HG02623 (cell line): Measurements from ENCODE around the gene CREBBP.
"Not testable (repeated sequence)": the region's sequence is repeated elsewhere in the genome, so short reads cannot be mapped to it uniquely, and the experiment has no call there.

Source experiments
- ATAC-seq: cut with Tn5 transposase; IDR thresholded peaks from one replicate; pipeline ENCODE4 v1.9.1; 2021; ENCODE audit warnings: moderate library complexity; ENCODE audit not compliant: unreplicated experiment

CREBBP gene

DNA sequence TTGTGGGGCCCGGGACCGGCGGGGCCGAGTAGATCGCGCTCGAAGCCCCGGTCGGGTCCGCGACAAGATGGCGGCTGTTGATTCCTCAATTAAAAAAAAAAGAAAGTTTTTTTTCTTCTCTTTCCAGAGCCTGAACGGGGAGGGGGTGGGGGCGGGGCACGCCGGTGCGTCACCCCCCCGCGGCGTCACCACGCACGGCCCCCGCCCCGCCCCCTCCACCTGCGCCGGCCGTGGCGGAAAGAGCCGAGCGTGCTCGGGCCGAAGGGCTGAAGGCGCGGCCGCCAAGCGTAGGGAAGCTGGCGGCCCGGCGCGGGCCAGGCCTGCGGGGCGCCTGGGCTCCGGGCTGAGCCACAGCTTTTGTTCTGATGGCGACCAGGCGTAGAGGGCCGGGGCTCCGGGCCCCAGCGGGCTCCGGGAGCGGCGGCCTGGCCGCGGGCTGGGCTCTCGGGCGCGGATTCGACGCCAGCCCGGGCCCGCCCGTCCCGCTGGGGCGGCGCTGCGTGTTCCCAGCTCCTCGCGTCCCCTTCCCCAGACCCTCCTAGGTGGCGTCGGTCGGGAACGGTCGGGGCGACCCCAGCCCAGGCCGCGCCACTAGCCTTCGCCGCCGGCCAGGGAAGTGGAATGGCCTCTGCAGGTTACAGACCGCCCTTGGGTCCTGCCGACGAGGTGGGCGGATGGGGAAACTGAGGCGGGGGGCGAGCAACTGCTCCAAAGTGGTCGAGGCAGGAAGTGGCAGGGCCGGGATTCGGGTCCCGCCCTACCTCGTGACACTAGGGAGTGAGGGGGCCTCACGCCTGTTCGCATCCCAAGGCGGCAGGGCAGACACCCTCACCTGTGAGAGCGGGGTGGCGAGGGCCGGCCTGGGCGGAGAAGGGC, at the start of gene CREBBP:
Gene CREBBP (minus strand): TSS at position 91 of the 876 bp plus-strand sequence. CDS start 797 bp downstream, outside the sequence.
- ATAC-seq, result peak; percentile 61

DNA sequence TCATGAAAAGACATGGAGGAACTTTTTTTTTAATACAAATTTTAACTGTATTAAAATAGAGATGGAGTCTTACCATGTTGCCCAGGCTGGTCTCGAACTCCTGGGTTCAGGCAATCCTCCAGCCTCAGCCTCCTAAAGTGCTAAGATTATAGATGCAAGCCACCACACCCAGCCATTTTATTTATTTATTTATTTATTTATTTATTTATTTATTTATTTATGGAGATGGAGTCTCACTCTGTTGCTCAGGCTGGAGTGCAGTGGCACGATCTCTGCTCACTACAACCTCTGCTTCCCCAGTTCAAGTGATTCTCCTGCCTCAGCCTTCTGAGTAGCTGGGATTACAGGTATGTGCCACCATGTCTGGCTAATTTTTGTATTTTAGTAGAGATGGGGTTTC, 46.6 kb upstream of the CREBBP start:
- not testable (repeated sequence) for ATAC-seq

DNA sequence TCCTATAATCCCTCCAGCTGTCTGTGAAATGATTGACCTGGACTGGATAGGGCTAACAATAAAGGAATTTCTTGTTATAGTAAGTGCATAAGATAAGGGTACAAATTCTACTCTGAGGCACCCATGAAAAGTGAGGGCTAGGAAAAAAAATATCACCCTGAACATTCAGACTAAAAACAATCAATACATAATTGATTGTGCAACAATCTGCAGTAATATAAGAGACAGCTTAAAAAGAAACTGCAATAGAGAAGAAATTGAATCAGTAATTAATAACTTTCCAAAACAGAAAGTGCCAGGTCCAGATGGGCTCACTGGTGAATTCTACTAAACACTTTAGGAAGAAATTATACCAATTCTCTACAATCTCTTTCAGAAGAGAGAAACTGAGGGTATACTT, 44.2 kb upstream of the CREBBP start:
- no peak for ATAC-seq

DNA sequence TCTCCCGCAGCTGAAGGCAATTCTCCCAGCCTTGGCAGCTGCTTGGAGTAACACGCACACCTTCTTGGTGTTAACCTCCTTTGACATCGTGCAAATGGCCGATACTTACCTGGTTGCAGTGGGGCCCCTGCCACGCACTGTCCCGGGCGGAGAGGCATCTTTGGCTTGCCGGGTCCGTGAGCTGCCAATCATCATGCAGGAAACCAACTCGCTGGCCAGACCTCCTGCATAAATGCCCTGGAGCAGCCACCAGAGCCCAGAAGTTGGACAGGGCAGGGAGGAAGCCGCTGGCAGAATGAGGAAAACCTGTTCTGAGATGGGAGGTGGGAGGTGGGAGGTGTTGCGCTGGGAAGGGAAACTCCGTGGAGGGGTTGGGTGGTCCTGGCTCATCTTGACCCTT, 41.7 kb upstream of the CREBBP start:
- ATAC-seq, result no peak

DNA sequence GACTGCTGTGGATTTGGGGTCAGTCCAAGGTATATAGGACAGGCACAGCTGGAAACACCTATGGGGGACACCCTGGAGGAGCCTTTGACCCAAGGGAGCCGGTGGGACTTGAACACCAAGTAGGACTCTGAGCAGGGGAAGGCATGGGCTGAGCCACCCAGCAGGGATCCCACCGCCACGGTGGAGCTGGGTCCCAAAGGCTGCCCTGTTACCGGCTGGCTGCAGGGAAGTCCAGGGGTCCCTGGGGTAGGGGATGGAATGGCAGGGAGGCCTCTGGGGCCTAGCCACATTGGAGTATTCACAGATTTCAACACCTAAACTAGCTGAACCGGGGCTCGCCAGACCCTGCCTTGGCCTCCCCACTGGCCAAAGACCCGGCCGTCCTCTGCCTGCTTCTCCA, 39.7 kb upstream of the CREBBP start:
- no peak for ATAC-seq

DNA sequence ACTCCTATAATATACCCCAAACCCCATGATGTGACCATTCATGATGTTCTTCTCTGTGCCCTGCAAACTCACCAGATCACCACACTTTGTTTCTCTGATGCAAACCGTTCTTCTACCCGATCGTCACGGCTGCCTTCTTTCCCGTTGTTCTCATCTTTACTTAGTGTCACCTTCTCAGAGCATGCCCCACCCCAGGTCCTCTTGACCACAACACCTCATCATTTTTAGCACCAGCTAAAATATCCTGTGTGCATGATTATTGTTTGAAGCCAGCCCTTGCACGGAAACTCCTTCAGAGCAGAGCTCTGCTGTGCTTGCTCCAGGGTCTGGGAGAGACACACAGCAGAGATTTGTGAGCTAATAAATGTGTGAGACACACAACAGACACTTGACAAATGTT, 38.9 kb upstream of the CREBBP start:
- no peak for ATAC-seq

DNA sequence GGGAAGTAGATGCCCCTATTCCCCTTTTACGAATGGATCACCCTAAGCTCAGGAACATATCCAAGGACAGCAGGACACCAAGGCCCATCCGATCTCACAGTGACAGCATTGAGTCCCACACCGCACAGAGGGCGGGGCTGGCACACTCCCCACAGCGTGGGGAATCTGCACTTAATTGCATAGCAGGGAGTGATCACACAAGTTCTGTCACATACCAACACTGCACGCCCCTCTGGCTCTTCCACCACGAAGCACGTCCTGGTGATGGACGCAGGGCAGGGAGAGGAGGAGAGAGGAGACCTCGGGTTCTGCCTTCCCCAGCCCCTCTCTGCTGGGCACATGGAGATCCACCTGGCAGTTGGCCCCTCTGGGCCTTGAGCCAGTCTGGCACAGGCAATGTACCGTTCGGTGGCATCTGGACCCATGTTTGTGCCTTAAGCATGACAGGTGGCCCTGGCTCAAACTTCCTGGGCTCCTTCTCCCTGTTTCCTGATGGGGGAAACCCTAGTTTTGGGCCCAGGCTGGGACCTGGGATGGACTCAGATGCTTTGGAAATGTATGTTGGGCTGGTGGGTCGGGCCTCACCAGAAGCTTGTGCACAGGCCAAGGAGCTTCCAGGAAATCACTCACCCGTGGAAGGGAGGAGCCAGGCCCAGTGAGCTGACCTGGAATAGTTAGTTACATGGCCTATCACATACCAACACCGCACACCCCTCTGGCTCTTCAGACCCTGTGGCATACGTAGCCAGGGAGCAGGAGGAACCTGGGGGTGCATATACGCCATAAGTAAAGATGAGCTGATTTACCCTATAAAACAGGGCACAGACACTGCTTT, 35.1 kb upstream of the CREBBP start:
- no peak for ATAC-seq

DNA sequence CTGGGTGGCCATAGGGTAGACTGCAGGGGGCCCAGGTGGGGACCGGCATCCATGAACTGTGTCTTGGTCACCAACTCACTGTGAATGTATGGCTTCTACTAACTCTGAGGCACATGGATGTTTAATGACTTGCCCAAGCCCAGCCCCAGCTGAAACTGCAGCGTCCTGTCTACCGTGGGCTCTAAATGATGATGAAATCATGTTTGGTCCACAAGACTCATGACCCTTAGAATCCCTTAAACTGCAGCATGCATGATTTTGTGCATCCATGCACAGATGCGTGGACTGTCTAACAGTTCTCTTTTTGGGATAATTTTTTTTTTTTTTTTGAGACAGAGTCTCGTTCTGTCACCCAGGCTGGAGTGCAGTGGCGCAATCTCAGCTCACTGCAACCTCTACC, 32.4 kb upstream of the CREBBP start:
- ATAC-seq, result no peak

DNA sequence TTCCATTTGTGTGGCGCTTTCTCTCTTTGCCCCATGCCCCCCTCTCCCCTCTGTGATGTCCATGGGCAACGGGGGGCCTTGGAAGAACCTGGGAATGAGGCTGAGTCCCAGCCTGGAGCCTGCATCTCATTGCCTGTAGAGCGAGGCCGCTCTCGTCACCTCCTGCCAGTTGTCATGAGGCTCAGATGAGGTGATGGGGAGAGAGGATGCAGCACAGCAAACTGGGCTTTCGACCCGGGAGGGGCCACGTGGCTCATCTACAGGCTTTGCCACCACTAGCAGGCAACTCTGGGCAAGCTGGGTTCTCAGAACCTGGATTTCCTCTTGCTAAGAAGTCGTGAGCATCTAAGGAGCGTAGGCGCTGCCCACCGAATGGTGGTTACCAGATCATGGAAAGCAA, 31.9 kb upstream of the CREBBP start:
- no peak for ATAC-seq

DNA sequence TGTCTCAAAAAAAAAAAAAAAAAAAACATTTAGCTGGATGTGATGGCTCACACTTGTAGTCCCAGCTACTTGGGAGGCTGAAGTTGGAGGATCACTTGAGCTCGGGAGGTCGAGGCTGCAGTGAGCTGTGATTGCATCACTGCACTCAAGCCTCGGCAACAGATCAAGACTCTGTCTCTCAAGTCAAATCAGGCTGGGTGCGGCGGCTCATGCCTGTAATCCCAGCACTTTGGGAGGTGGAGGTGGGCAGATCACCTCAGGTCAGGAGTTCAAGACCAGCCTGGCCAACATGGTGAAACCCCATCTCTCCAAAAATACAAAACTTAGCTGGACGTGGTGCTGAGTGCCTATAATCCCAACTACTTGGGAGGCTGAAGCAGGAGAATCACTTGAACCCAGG, 31.2 kb upstream of the CREBBP start:
- not testable (repeated sequence) for ATAC-seq

DNA sequence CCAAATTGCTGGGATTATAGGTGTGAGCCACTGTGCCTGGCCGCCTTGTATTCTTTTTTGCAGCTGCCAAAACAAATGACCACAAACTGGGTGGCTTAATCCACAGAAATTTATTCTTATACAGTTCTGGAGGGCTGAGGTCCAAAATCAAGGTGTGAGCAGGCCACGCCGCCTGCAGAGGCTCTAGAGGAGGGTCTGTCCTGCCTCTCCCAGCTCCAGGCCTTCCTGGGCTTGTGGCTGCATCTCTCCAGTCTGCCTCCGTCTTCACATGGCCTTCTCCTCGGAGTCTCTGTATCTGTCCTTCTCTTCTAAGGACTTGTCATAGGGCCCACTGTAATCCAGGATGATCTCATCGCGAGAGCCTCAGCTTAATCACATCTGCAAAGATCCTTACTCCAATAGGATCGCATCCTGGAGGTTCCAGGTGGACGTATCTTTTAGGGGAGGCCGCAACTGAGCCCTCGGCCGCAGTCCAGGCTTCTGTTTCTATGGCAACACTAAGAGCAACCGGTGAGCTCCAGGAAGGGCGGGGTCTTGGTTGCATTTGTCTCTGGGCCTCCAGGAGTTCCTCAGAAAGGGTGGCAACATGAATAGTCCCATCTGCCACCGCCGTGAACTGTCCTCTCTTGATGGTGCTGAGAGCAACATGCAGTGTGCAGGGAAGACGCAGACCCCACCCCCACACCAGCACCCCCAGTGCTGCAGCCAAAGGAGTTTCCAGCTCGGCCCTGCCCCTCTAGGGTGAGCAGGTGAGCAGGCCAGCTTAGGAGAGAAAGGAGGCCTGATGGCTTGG, 29.5 kb upstream of the CREBBP start:
- no peak for ATAC-seq

DNA sequence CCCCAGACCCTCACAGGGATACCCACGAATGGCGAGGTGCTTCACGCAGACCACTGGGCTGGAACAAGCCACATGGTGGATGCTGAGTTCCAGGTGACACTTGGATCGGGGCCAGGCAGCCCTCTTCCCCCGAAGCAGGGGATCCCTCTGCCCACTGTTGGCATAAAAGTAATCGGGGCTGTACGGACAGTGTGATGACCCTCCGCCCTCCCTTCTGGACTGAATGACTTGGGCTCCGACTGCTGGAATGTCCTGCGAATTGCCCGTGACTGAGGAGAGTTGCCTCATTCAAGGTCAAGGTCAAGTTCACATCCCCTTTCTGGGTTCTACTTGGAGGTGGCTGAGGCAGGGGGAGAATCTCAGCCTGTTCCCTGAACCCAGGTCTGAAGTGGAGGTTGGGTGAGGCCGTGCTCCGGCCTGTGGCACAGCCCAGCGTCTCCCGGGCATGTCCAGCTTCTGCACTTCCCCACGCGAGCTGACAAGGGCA, 28.5 kb upstream of the CREBBP start:
- no peak for ATAC-seq

DNA sequence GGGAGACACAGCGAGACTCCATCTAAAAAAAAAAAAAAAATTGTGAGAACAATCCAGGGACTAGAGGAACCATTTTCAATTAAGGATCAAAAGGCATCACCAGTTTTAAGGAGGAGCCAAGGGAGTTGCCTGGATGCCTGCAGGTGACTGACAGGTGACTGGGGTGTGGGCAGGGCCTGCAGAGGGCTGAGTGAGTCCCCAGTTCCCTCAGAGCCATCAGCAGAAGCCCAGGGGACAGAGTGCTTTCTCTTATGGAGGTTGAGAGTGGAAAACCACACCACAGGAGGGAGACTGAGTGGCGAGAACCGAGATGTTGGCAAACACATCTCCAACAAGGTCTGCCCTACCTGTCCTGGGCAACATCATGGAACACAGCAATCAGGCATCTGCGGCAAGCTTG, 27.1 kb upstream of the CREBBP start:
- no peak for ATAC-seq

DNA sequence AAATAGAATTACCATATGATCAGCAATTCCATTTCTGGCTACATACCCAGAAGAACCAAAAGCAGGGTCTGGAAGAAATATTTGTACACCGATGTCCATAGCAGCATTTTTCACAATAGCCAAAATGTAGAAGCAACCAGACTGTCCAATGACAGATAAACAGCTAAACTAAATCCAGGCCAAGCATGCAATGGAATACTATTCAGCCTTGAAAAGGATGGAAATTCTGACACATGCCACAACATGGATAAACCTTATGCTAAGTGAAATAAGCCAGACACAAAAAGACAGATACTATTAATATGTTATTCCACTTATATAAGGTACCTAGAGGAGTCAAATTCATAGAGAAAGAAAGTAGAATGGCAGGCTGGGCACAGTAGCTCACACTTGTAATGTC, 25.9 kb upstream of the CREBBP start:
- ATAC-seq, result no peak

DNA sequence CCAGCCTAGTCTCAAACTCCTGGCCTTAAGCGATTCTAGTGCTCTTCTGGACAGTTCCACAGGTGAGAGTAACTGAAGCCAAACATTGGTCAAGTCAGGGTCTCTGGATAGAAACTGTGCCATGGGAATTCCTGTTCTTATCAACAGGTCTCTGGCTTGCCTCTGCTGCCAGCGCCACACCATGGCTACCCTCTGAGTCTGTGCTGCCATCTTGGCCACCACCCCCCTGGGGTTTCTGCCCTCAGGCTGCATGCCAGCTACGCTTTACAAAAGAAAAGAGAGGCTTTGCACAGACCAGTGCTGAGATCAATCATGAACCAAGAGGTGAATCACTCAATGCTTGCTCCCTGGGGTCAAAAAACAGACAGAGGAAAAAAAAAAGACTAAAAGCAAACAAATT, 24.4 kb upstream of the CREBBP start:
- no peak for ATAC-seq

DNA sequence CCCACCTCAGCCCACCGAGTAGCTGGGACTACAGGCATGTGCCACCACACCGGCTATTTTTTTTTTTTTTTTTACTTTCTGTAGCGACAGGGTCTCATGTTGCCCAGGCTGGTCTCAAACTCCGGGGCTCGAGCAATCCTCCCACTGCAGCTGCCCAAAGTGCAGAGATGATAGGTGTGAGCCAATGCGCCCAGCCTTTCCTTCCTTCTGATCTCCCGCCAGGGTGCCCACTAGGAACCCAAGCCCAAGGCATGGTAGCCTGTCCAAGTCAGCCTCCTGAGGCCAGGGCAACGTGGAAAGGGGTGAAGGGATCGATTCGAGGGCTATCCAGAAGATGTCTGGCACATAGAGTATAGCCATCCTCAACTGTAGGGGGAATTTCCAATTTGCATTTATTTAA, 9.6 kb upstream of the CREBBP start:
- no peak for ATAC-seq

DNA sequence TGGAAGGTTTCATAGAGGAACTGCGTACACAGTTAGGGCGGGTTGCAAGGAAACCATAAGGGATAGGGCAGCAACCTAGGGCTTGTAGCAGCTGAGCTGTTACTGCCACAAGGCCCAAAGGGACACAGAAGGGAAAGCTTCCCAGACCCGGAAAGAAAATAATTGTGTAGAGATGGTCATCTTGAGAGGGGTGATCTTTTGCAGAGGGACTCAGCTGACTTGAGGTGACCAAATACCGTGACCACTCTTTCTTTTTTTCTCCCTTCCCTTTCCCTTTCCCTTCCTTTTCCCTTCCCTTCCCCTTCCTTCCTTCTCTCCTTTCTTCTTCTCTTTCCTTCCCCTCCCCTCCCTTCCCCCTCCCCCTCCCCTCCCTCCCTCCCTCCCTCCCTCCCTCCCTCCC, 8.5 kb upstream of the CREBBP start:
- no peak for ATAC-seq

DNA sequence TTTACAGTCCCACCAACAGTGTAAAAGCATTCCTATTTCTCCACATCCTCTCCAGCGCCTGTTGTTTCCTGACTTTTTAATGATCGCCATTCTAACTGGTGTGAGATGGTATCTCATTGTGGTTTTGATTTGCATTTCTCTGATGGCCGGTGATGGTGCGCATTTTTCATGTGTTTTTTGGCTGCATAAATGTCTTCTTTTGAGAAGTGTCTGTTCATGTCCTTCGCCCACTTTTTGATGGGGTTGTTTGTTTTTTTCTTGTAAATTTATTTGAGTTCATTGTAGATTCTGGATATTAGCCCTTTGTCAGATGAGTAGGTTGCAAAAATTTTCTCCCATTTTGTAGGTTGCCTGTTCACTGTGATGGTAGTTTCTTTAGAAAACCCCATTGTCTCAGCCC, 5.5 kb upstream of the CREBBP start:
- ATAC-seq, result not testable (repeated sequence)

DNA sequence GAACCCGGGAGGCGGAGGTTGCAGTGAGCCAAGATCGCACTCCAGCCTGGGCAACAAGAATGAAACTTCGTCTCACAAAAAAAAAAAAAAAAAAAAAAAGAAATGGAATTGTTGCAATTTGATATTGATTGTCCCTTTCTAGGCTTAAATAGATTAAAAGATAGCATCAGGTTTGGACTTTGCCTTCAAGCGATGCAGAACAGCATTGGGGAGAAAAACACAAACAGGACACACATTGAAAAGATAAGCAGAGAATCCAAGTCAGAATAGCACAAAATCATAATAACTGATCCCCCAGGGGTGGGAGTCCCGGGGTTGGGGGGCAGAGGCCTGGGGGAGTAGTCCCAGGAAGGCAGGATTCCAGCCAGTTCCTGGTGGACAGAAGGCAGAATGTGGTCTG, 3.9 kb upstream of the CREBBP start:
- ATAC-seq, result no peak

DNA sequence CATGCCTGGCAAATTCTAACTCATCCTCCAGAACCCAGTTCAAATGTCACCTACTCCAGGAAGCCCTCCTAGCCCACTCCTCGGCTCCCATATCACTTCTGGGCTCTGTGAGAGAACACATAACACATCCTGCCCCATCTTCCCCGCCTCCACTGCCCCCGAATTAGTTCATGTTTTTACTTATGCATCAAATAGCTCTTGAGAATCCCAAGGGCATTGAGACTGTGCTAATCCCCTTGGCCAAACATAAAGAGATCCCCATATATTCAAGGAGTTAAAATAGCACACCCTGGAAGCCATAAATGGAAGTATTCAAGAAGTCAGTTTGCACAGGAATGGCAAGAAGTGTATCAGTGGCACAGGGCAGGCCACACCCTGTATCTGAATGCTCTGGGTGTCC, 2.0 kb upstream of the CREBBP start:
- ATAC-seq, result no peak

DNA sequence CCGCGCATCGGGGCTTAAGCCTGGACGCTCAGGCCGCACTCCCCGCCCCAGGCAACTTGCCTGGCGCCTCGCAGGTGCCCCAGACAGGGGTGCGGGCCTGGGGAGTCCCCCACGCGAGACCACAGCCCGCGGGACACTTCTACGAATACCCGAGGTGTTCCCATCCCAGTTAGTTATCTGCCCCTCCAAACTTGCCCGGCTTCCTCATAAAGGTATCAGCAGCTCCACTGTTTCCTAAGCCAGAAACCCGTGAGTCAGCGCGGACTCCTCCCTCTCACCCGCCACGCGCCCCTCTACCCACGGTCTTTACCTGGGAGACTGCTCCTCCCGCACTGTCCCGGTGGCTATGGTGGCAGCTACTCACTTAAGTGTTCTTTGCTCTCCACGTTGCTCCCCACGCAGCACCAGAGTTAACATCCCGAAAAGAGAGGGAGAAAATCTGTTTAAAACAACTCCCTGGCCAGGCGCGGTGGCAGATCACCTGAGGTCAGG, 1.0 kb upstream of the CREBBP start:
- no peak for ATAC-seq
